ENCODE results near the gene SMIM14. TPM values are rescaled to one million over a fixed set of nuclear protein-coding genes. Genes with fewer than 3 reads are reported as not detected.

SMIM14 gene
- total and polyA plus RNA-seq, 8 donors, result 52.9 to 67.8 (median 55.4) TPM

- DNase-seq, result no peak
- Histone ChIP-seq H3K27ac (no peak overlapping the region), H3K27me3 (no peaks in the 10 kb centered on the region), H3K9me3 (no peaks in the 10 kb centered on the region), H3K4me3 (no peak overlapping the region), H3K36me3 (no peaks in the 10 kb centered on the region), H3K4me1 (no peaks in the 10 kb centered on the region)
- intact Hi-C loops (cut with DNase I), result no loop called here
- no peak for ATAC-seq
- TF ChIP-seq CTCF (IDR thresholded peaks at IDR 0.05), result no peak
Measured at GRCh38 chr4:39649639-39650265, 11.1 kb upstream of the SMIM14 start.

GRCh38 chr4:39648827-39649558 lies 10.3 kb upstream of the SMIM14 start:
- H3K4me3 ChIP-seq, result no peak overlapping the region
- H3K27ac ChIP-seq, result no peak overlapping the region
- no peaks in the 10 kb centered on the region for H3K36me3 ChIP-seq
- ATAC-seq (no peak), DNase-seq (no peak)
- H3K9me3 ChIP-seq, result no peaks in the 10 kb centered on the region
- intact Hi-C loops (cut with DNase I), result no loop called here
- no peaks in the 10 kb centered on the region for H3K27me3 ChIP-seq
- TF ChIP-seq CTCF (IDR thresholded peaks at IDR 0.05), result no peak
- H3K4me1 ChIP-seq, result no peaks in the 10 kb centered on the region

DNA sequence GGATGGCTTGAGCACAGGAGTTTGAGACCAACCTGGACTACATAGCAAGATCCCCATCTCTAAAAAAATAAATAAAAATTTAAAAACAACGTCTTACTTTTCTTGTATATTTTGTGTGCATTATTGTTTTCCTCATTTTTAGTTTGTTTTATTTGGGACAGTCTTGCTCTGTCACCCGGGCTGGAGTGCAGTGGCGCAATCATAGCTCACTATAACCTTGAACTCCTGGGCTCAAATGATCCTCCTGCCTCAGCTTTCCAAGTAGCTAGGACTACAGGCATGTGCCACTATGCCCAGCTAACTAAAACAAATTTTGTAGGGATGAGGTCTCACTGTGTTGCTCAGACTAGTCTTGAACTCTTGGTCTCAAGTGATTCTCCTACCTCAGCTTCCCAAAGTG lies 9.5 kb upstream of the SMIM14 start:
- Histone ChIP-seq H3K27me3 (no peaks in the 10 kb centered on the region), H3K4me1 (no peaks in the 10 kb centered on the region), H3K27ac (no peak overlapping the region), H3K4me3 (no peak overlapping the region), H3K36me3 (no peaks in the 10 kb centered on the region), H3K9me3 (no peaks in the 10 kb centered on the region)
- no peak for DNase-seq
- TF ChIP-seq CTCF (IDR thresholded peaks at IDR 0.05), result no peak
- no peak for ATAC-seq
- intact Hi-C loops (cut with DNase I), result no loop called here

GRCh38 chr4:39642885-39643552 lies 4.4 kb upstream of the SMIM14 start:
- intact Hi-C loops (cut with DNase I), result no loop called here

More at GRCh38 chr4:39642885-39643552, 4.4 kb upstream of the SMIM14 start:
- no peaks in the 10 kb centered on the region for H3K27me3 ChIP-seq
- no peaks in the 10 kb centered on the region for H3K9me3 ChIP-seq
- ATAC-seq, result no peak
- no peaks in the 10 kb centered on the region for H3K36me3 ChIP-seq
- H3K4me3 ChIP-seq, result no peak overlapping the region
- no peak for DNase-seq
- H3K27ac ChIP-seq, result no peak overlapping the region
- H3K4me1 ChIP-seq, result peaks cover 0 to 14% of the 10 kb centered on the region in 2 donors
- no peak for TF ChIP-seq CTCF (IDR thresholded peaks at IDR 0.05)

Data from left lung (tissue), 10 donors.